Activated effector memory CD4-positive, alpha-beta T cell treated with anti-CD3 and anti-CD28 coated beads, Interleukin-2, amount 50 U/mL, for 16 hours (primary cell): ENCODE data around the gene CD19.
A peak's percentile ranks its signal among the peaks of the same experiment; 100 is the strongest.
"Not testable (repeated sequence)": the region's sequence is repeated elsewhere in the genome, so short reads cannot be mapped to it uniquely, and the experiment has no call there.

Source experiments
- DNase-seq: peaks from one replicate; pipeline ENCODE4 v3.0.0-alpha.2; 2020

Gene CD19

GRCh38 chr16:28937222-28937876, 5.6 kb downstream of the CD19 start:
- DNase-seq, result no peak

DNA sequence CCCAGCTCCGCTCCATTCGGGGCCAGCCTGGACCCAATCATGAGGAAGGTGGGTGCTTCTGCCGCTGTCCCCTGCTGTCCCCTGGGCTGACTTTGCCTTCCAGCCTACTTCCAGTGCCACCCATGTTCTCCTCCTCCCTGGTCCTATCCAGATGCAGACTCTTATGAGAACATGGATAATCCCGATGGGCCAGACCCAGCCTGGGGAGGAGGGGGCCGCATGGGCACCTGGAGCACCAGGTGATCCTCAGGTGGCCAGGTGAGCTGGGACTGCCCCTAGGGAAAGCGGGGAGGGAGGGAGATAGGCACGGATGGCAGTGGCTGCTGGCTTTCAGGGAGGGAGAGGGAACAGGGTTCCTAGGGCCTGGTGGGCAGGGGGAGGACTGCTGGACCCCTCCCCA, 7.0 kb downstream of the CD19 start:
- no peak for DNase-seq

DNA sequence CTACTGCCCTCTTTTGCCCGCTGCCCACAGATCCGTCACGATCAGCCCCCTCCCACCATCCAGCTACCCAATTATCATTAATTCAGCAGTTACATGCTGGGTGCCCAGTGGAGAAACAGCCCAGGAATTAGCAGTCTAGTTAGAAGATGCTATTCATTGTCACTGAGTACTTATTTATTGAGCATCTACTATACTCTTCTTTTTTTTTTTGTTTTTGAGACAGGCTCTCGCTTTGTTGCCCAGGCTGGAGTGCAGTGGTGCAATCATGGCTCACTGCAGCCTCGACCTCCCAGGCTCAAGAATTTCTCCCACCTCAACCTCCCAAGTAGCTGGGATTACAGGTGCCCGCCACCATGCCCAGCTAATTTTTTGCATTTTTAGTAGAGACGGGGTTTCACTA, 8.1 kb downstream of the CD19 start:
- DNase-seq, result not testable (repeated sequence)

DNA sequence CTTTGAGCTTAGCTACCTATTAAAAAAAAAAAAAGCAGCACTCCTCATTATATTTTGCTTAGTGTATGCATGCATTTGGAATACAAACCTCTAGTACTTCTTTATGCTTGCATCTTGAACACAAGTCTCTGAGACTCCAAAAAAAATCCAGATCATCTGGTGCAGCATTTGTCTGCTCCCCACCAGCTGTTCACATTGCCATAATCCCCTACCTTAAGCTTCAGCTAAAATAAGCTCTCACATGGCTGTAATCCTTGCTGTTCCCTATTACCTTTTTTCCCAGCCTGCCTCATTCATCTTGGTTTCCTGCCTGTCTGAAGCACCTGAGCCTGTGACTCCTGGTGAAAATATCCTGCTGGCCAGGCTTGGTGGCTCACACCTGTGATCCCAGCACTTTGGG, 11.5 kb downstream of the CD19 start:
- no peak for DNase-seq

GRCh38 chr16:28946681-28947080, 14.9 kb downstream of the CD19 start:
- DNase-seq, result no peak

GRCh38 chr16:28950648-28951409, 19.1 kb downstream of the CD19 start, which contains the start of gene NFATC2IP:
Gene NFATC2IP (plus strand): TSS chr16:28950937. CDS start chr16:28951012, 75 bp downstream.
- DNase-seq, result peak; percentile 100

DNA sequence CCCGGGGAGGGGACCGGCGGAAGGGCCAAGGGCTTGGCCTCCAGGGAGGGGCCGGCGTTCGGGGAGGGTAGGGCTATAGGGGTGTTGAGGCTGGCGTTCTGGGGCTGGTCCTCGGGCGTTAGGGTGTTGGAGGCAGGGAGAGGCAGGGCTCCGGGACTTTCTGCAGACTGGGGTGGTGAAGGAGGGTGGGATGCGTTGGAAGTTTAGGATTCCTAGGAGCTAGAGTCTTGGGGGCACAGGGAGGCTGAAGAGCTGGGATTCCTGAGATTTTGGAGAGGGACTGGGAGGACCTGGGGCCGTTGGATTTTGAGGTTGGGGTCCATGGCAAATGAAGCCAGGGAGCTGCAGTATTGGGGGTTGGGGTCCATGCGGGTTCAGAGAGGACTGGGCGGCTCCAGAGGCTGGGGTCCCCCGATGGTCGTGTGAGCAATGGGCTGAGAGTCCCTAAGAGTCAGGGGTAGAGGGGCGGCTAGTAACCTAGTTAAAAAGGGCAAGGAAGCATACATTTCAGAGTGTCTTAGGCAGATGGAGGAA, 19.7 kb downstream of the CD19 start:
- no peak for DNase-seq

- DNase-seq, result no peak
Measured at GRCh38 chr16:28958216-28958615, 26.4 kb downstream of the CD19 start.

DNA sequence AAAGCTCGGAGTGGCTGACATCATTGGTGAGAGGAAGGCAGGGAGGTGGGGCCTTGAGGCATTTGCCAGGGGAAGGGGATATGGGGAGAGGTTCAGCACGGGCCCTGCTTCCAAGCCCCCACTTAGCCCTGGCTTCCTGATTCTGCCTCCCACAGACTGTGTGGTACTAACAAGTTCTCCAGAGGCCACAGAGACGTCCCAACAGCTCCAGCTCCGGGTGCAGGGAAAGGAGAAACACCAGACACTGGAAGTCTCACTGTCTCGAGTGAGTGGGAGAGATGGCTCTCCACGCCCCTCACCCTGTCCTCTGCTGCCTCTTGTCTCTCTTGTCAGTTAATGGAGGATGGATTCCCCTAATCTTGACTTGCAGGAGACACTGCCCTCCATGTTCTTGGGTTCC, 27.1 kb downstream of the CD19 start:
- DNase-seq, result no peak

DNA sequence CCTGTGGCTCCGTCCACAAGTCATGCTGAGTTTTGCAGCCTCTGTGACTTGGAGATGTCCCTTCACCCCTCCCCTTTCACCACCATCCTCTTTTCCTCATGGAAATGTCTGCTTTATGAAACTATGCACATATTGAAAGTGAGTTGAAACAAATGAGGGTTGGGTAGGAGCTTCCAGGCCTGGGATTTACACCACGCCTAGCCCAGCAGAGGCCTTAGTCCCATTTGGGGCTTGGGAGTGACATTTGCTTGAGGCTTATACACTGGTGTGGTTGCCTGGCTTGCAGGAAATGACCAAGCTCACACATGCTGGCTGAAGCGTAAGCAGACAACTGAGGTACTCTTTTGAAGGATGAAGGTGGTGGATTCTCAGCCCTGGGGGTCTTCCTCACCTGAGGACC, 32.3 kb downstream of the CD19 start:
- DNase-seq, result no peak

DNA sequence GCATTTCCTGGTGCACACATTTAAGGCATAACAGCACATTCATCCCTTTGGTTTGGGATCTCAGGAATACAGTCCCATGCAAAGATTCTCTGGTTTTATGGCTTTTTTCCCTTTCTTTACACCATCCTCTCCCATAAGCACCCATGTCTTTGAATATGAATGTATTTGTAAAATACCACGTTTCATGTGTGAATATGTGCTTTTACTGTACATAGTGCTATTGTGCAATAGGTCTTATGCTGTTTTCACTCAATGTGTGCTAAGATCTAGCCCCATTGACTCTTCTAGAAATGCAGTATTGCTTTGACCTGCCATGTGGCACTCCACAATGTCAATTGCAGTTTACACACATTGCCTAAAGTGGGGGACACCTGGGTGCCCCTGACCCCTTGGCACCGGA, 32.7 kb downstream of the CD19 start:
- DNase-seq, result no peak

DNA sequence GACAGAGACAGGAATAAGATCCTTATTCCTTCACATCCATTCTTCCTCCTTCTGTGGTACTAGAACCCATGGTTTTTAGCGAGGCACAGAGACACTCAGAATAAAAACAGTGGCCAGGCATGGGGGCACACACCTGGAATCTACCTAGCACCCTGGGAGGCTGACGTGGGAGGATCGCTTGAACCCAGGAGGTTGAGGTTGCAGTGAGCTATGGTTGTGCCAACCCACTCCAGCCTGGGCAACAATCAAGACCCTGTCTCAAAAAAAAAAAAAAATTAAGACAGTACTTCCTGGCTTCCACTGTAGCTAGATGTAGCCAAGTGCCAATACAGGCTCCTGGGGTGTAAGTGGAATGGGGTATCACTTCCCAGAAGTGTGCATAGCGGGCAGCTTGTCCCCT, 35.4 kb downstream of the CD19 start:
- no peak for DNase-seq

DNA sequence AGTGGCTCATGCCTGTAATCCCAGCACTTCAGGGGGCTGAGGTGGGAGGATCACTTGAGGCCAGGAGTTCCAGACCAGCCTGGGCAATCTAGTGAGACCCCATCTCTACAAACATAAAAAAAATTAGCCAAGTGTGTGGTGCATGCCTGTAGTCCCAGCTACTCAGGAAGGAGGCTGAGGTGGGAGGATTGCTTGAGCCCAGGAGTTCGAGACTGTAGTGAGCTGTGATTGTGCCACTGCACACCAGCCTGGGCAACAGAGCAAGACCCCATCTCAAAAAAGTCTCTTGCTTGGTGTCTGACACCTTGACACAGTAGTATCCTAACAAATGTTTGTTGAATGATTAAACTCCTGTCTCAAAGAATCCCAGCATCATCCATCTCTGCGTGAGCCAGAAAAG, 37.9 kb downstream of the CD19 start:
- not testable (repeated sequence) for DNase-seq

- peak; percentile 75 for DNase-seq
Measured at GRCh38 chr16:28974007-28974436, 42.3 kb downstream of the CD19 start.

DNA sequence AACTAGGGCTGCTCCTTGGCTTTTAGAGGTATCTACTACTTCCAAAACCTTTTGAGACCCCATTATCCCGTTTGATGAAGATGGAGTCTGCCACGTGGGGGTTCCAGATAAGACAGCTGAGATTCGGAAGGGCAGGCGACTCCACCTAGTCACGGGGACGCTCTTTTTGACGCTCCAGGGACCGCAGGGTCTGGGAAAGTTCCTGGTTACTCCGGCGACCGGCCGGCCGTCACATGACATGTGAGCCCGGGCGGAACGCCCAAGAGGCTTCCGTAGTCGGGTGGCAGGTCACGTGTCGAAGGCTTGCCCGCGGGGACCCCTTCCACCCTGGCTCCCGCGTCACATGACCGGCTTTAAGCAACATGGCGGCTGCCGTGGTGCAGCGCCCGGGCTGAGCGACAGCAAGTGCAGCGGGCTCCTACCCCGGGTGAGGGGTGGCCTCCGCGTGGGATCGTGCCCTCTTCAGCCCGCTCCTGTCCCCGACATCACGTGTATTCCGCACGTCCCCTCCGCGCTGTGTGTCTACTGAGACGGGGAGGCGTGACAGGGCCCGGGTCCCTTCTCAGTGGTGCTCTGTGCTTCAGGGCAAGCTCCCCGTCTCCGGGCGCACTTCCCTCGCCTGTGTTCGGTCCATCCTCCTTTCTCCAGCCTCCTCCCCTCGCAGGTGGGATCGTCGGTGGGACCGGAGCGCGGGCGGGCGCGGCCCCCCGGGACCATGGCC, 42.8 kb downstream of the CD19 start, which contains the start of gene SPNS1:
SPNS1 (plus strand) TSS at position 342 of the 721 bp plus-strand sequence; CDS start at position 716, 374 bp downstream.
- peak; percentile 97 for DNase-seq

DNA sequence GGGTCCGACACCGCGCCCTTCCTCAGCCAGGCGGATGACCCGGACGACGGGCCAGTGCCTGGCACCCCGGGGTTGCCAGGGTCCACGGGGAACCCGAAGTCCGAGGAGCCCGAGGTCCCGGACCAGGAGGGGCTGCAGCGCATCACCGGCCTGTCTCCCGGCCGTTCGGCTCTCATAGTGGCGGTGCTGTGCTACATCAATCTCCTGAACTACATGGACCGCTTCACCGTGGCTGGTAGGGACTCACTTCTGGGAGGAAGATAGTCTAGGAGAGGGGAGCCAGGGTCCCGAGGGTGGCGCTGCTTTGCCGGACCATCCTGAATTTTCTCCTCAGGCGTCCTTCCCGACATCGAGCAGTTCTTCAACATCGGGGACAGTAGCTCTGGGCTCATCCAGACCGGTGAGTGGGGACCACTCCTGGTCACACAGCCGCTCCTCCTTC, 43.4 kb downstream of the CD19 start:
- DNase-seq, result peak; percentile 65

GRCh38 chr16:28977703-28978662, 46.2 kb downstream of the CD19 start:
- DNase-seq, result peak; percentile 68

DNA sequence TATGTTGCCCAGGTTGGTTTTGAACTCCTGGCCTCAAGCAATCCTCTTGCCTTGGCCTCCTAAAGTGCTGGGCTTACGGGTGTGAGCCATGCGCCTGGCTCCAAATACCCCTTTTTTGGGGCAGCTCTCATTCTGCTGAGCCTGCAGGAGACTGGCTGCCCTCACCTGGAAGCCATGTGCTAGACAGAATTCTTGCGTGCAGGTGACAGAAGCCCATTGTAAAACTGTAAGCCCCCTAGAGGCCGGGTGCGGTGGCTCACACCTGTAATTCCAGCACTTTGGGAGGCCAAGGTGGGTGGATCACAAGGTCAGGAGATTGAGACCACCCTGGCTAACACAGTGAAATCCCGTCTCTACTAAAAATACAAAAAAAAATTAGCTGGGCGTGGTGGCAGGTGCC, 48.6 kb downstream of the CD19 start:
- DNase-seq, result not testable (repeated sequence)

- DNase-seq, result no peak
Measured at GRCh38 chr16:28980929-28981328, 49.2 kb downstream of the CD19 start.

GRCh38 chr16:28981517-28981916, 49.7 kb downstream of the CD19 start:
- peak; percentile 69 for DNase-seq

GRCh38 chr16:28982418-28982817, 50.6 kb downstream of the CD19 start:
- DNase-seq, result no peak

- no peak for DNase-seq
Measured at GRCh38 chr16:28982949-28983348, 51.2 kb downstream of the CD19 start.
